Vagina (tissue), 2 donors: Measurements from ENCODE around the gene LSM12.

Experiments used
- POLR2A ChIP-seq, 2 donors: fragments of 450-650 bp; IDR thresholded peaks; one replicate each; pipeline ENCODE4 v1.6.1; 2017; ENCODE audit warnings: antibody characterized with exemption in 2 of 2, mild to moderate bottlenecking in 2 of 2, moderate library complexity in 2 of 2
- TF ChIP-seq, protein P1 (sequence below), 3 experiments: fragments of 450-650 bp in 2 of 3; fragments of 200-600 bp in 1 of 3; sonication (generic) in 1 of 3; IDR thresholded peaks; one replicate each; pipeline ENCODE4 v1.5.1; 2017 to 2019; ENCODE audit warnings: antibody characterized with exemption in 3 of 3, mild to moderate bottlenecking in 2 of 3, moderate library complexity in 2 of 3

DNA sequence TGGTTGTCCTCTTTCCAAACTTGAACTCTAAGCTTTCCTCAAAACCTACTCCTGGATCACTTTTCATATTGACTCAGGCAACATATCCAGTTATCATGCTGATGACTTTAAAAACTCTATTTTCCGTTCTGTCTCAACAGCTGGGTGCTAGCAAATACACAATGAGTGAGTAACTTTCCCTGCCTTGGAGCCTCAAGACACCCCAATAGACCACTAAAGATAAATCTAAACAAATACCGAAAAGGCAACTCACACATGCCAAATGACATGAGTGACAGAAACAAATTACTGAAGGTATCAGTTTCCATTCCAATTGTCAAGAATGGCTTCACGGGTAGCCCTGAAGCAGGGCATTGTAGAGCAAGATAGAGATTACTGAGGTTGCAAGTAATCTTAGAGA lies 36.0 kb downstream of the LSM12 start:
- TF ChIP-seq, protein P1, sequence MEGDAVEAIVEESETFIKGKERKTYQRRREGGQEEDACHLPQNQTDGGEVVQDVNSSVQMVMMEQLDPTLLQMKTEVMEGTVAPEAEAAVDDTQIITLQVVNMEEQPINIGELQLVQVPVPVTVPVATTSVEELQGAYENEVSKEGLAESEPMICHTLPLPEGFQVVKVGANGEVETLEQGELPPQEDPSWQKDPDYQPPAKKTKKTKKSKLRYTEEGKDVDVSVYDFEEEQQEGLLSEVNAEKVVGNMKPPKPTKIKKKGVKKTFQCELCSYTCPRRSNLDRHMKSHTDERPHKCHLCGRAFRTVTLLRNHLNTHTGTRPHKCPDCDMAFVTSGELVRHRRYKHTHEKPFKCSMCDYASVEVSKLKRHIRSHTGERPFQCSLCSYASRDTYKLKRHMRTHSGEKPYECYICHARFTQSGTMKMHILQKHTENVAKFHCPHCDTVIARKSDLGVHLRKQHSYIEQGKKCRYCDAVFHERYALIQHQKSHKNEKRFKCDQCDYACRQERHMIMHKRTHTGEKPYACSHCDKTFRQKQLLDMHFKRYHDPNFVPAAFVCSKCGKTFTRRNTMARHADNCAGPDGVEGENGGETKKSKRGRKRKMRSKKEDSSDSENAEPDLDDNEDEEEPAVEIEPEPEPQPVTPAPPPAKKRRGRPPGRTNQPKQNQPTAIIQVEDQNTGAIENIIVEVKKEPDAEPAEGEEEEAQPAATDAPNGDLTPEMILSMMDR (IDR thresholded peaks at IDR 0.05): no peak
- no peak for TF ChIP-seq POLR2A (IDR thresholded peaks at IDR 0.05)
